H9 (cell line): ENCODE measurements around the gene C8G. TPM values are rescaled to one million over a fixed set of nuclear protein-coding genes. Genes with fewer than 3 reads are reported as not detected.
A peak's percentile ranks its signal among the peaks of the same experiment; 100 is the strongest.

Experiments
- DNase-seq: peaks from one replicate; pipeline ENCODE4 v3.0.0-alpha.2; 2017
- H2AFZ ChIP-seq: one replicate; pipeline ENCODE4 v1.6.1; 2013; ENCODE audit warnings: mild to moderate bottlenecking, low read length, control low read depth, moderate library complexity
- H2AK5ac ChIP-seq: 2 replicates; pipeline ENCODE4 v1.6.1; 2013; ENCODE audit warnings: low read length, control low read depth, mixed read lengths; ENCODE audit not compliant: insufficient read length
- H2BK120ac ChIP-seq: one replicate; pipeline ENCODE4 v1.6.1; 2013; ENCODE audit warnings: low read depth, mild to moderate bottlenecking, low read length, control low read depth, inconsistent platforms; ENCODE audit not compliant: poor library complexity, severe bottlenecking
- H2BK12ac ChIP-seq: 2 replicates; pipeline ENCODE4 v1.6.1; 2013; ENCODE audit warnings: low read length, control low read depth, mixed read lengths, low read depth; ENCODE audit not compliant: insufficient read length
- H2BK15ac ChIP-seq: 2 replicates; pipeline ENCODE4 v1.6.1; 2013; ENCODE audit warnings: low read depth, low read length, control low read depth
- H2BK20ac ChIP-seq: one replicate; pipeline ENCODE4 v1.6.1; 2013; ENCODE audit warnings: low read depth, mild to moderate bottlenecking, low read length, control low read depth, inconsistent platforms; ENCODE audit not compliant: poor library complexity, severe bottlenecking
- H2BK5ac ChIP-seq: 2 replicates; pipeline ENCODE4 v1.6.1; 2013; ENCODE audit warnings: low read length, control low read depth, mixed read lengths; ENCODE audit not compliant: insufficient read length
- H3K14ac ChIP-seq: 2 replicates; pipeline ENCODE4 v1.6.1; 2013; ENCODE audit warnings: low read length, control low read depth; ENCODE audit not compliant: insufficient read depth
- H3K18ac ChIP-seq: 2 replicates; pipeline ENCODE4 v1.6.1; 2013; ENCODE audit warnings: low read depth, mild to moderate bottlenecking, mixed read lengths, low read length, control low read depth; ENCODE audit not compliant: insufficient read length
- H3K23ac ChIP-seq: 2 replicates; pipeline ENCODE4 v1.6.1; 2013; ENCODE audit warnings: low read length, control low read depth, mixed read lengths, low read depth; ENCODE audit not compliant: insufficient read length
- H3K23me2 ChIP-seq: 2 replicates; pipeline ENCODE4 v1.6.1; 2013; ENCODE audit warnings: low read depth, mild to moderate bottlenecking, mixed read lengths, low read length, control low read depth; ENCODE audit not compliant: insufficient read length, poor library complexity, severe bottlenecking
- H3K27ac ChIP-seq: 2 replicates; pipeline ENCODE4 v1.5.1; 2013; ENCODE audit warnings: low read length, control low read depth, mixed read lengths, low read depth; ENCODE audit not compliant: insufficient read length
- H3K27me3 ChIP-seq: 2 replicates; pipeline ENCODE4 v1.6.1; 2013; ENCODE audit warnings: low read length, control low read depth, inconsistent platforms; ENCODE audit not compliant: insufficient read depth
- H3K4ac ChIP-seq: 2 replicates; pipeline ENCODE4 v1.6.1; 2013; ENCODE audit warnings: low read depth, mild to moderate bottlenecking, control low read depth, inconsistent platforms, low read length, moderate library complexity
- H3K4me1 ChIP-seq: 2 replicates; pipeline ENCODE4 v1.6.1; 2013; ENCODE audit warnings: low read length, control low read depth, inconsistent platforms; ENCODE audit not compliant: insufficient read depth
- H3K4me2 ChIP-seq: 2 replicates; pipeline ENCODE4 v1.6.1; 2013; ENCODE audit warnings: low read length, control low read depth, mixed read lengths; ENCODE audit not compliant: insufficient read length, insufficient read depth
- H3K56ac ChIP-seq: 2 replicates; pipeline ENCODE4 v1.6.1; 2013; ENCODE audit warnings: low read depth, mild to moderate bottlenecking, mixed read lengths, low read length, control low read depth; ENCODE audit not compliant: insufficient read length
- H3K79me1 ChIP-seq: 2 replicates; pipeline ENCODE4 v1.6.1; 2013; ENCODE audit warnings: low read depth, mild to moderate bottlenecking, moderate library complexity, low read length, control low read depth, inconsistent platforms; ENCODE audit not compliant: insufficient read depth, poor library complexity, severe bottlenecking
- H3K79me2 ChIP-seq: 2 replicates; pipeline ENCODE4 v1.6.1; 2013; ENCODE audit warnings: low read length, control low read depth, inconsistent platforms; ENCODE audit not compliant: insufficient read depth
- H3K9ac ChIP-seq: 2 replicates; pipeline ENCODE4 v1.6.1; 2013; ENCODE audit warnings: low read length, control low read depth, mixed read lengths; ENCODE audit not compliant: insufficient read length; ENCODE audit errors: extremely low read depth
- H3K9me3 ChIP-seq: one replicate; pipeline ENCODE4 v1.6.1; 2013; ENCODE audit warnings: low read depth, low read length, inconsistent platforms; ENCODE audit not compliant: control insufficient read depth
- H3T11ph ChIP-seq: one replicate; pipeline ENCODE4 v1.6.1; 2013; ENCODE audit warnings: mild to moderate bottlenecking, low read length, control low read depth, inconsistent platforms
- H4K20me1 ChIP-seq: one replicate; pipeline ENCODE4 v1.6.1; 2013; ENCODE audit not compliant: control insufficient read depth, insufficient read length, insufficient read depth
- H4K5ac ChIP-seq: 2 replicates; pipeline ENCODE4 v1.6.1; 2013; ENCODE audit warnings: low read depth, mild to moderate bottlenecking, mixed read lengths, low read length, control low read depth; ENCODE audit not compliant: insufficient read length
- H4K8ac ChIP-seq: replicated peaks from 2 replicates; pipeline ENCODE4 v1.6.1; 2013; ENCODE audit warnings: low read length, control low read depth, mixed read lengths, low read depth; ENCODE audit not compliant: insufficient read length
- H4K91ac ChIP-seq: 2 replicates; pipeline ENCODE4 v1.6.1; 2013; ENCODE audit warnings: low read depth, mild to moderate bottlenecking, moderate library complexity, mixed read lengths, low read length, control low read depth; ENCODE audit not compliant: insufficient read length
- H3K27ac Mint-ChIP-seq, 3 experiments: 2 replicates in 2 of 3; 3 replicates in 1 of 3; pipeline ENCODE4 v1.8.0; 2020 to 2021; ENCODE audit warnings: mixed read lengths in 3 of 3, mild to moderate bottlenecking in 1 of 3, moderate library complexity in 1 of 3
- H3K27me3 Mint-ChIP-seq: 2 replicates; pipeline ENCODE4 v1.8.0; 2021; ENCODE audit warnings: low read depth, mild to moderate bottlenecking, moderate library complexity, mixed read lengths
- H3K36me3 Mint-ChIP-seq, 3 experiments: 2 replicates in 2 of 3; 3 replicates in 1 of 3; pipeline ENCODE4 v1.8.0; 2020 to 2021; ENCODE audit warnings: low read depth in 3 of 3, mixed read lengths in 3 of 3; ENCODE audit not compliant: insufficient read depth in 1 of 3
- H3K4me1 Mint-ChIP-seq, 2 experiments: 2 replicates each; pipeline ENCODE4 v1.8.0; 2020; ENCODE audit warnings: mixed read lengths in 2 of 2
- H3K4me3 Mint-ChIP-seq, 2 experiments: 2 replicates in 1 of 2; 3 replicates in 1 of 2; pipeline ENCODE4 v1.8.0; 2020 to 2021; ENCODE audit warnings: mild to moderate bottlenecking in 2 of 2, mixed read lengths in 2 of 2, moderate library complexity in 1 of 2
- H3K9me3 Mint-ChIP-seq, 2 experiments: 2 replicates in 1 of 2; 3 replicates in 1 of 2; pipeline ENCODE4 v1.8.0; 2020; ENCODE audit warnings: mild to moderate bottlenecking in 2 of 2, mixed read lengths in 2 of 2, moderate library complexity in 1 of 2
- CTCF ChIP-seq: fragments of 200-600 bp; sonication (generic); conservative IDR thresholded peaks from 3 replicates; pipeline ENCODE4 v1.8.0; 2021; ENCODE audit warnings: antibody characterized with exemption, mild to moderate bottlenecking
- WGBS: extraction: QIAGEN DNeasy Blood & Tissue Kit; methylation state at CpG from one replicate; pipeline ENCODE4 v1.1.7; 2013; ENCODE audit warnings: missing lambda C conversion rate, low lambda C conversion rate, mixed read lengths; ENCODE audit not compliant: insufficient read length; ENCODE audit errors: extremely low coverage; 5-methylcytosine and 5-hydroxymethylcytosine counted together
- total RNA-seq: library from RNA; stranded (reverse); gene quantifications from 2 replicates; pipeline ENCODE4 v1.2.1, GENCODE V29; 2021

C8G gene
- total RNA-seq, 1 experiment from 2014 or later = 0.96 TPM

- Mint-ChIP-seq H3K9me3 (no peaks in the 10 kb centered on the region), H3K36me3 (peaks cover 0 to 3% (median 0%) of the 10 kb centered on the region in 3 experiments; a peak in 1 of 7 replicates), H3K27me3 (peaks cover 7% of the 10 kb centered on the region), H3K4me1 (peaks cover 2 to 16% of the 10 kb centered on the region in 2 experiments), H3K4me3 (peak within 1 kb of the TSS; percentile 54 to 78), H3K27ac (no peak within 1 kb of the TSS)
- no peak within 1 kb of the TSS for H3K56ac ChIP-seq
- H3K4me1 ChIP-seq = no peaks in the 10 kb centered on the region; the same call in 1 of the 2 replicates
- peak within 1 kb of the TSS; percentile 65 for H3K18ac ChIP-seq
- H2BK5ac ChIP-seq = no peak within 1 kb of the TSS
- H4K20me1 ChIP-seq = no peaks in the 10 kb centered on the region
- peak within 1 kb of the TSS; percentile 59 for H3K4me2 ChIP-seq
- H2AFZ ChIP-seq = no peak within 1 kb of the TSS
- no peak for TF ChIP-seq CTCF
- H4K91ac ChIP-seq = no peak within 1 kb of the TSS
- DNase-seq = no peak
- H3K14ac ChIP-seq = peak within 1 kb of the TSS; percentile 41; the same call in 1 of the 2 replicates
- H2BK20ac ChIP-seq = no peak within 1 kb of the TSS
- peaks cover 9% of the 10 kb centered on the region for H3K23me2 ChIP-seq
- H3K27ac ChIP-seq = no peak within 1 kb of the TSS
- no peak within 1 kb of the TSS for H2BK120ac ChIP-seq
- H3K79me1 ChIP-seq = no peaks in the 10 kb centered on the region
- H3T11ph ChIP-seq = no peak within 1 kb of the TSS
- H3K23ac ChIP-seq = no peak within 1 kb of the TSS
- no peak within 1 kb of the TSS for H2BK12ac ChIP-seq
- no peak within 1 kb of the TSS for H4K5ac ChIP-seq
- H2BK15ac ChIP-seq = no peak within 1 kb of the TSS
- no peaks in the 10 kb centered on the region for H3K9me3 ChIP-seq
- no peak within 1 kb of the TSS for H2AK5ac ChIP-seq
- H4K8ac ChIP-seq = no peak within 1 kb of the TSS
- H3K9ac ChIP-seq = no peak within 1 kb of the TSS
- no peaks in the 10 kb centered on the region for H3K79me2 ChIP-seq
- no peaks in the 10 kb centered on the region for H3K27me3 ChIP-seq
- no CpG with 5 or more reads among the region's 10 CpGs for WGBS
- H3K4ac ChIP-seq = no peak within 1 kb of the TSS
These were observed 32.2 kb downstream of the C8G start, which contains the start of gene PTGDS for GRCh38 chr9:136977223-136977622. Gene PTGDS, plus strand, starts transcription at chr9:136977504. Its CDS starts 75 bp downstream, at chr9:136977579.
